GM19438 (cell line): ENCODE measurements around the gene DLX4.

Experiments used
- ATAC-seq: cut with Tn5 transposase; IDR thresholded peaks from one replicate; pipeline ENCODE4 v1.9.1; 2021; ENCODE audit warnings: low read depth; ENCODE audit not compliant: unreplicated experiment

DLX4 gene

GRCh38 chr17:49985310-49985990, 16.5 kb downstream of the DLX4 start:
- ATAC-seq = no peak

DNA sequence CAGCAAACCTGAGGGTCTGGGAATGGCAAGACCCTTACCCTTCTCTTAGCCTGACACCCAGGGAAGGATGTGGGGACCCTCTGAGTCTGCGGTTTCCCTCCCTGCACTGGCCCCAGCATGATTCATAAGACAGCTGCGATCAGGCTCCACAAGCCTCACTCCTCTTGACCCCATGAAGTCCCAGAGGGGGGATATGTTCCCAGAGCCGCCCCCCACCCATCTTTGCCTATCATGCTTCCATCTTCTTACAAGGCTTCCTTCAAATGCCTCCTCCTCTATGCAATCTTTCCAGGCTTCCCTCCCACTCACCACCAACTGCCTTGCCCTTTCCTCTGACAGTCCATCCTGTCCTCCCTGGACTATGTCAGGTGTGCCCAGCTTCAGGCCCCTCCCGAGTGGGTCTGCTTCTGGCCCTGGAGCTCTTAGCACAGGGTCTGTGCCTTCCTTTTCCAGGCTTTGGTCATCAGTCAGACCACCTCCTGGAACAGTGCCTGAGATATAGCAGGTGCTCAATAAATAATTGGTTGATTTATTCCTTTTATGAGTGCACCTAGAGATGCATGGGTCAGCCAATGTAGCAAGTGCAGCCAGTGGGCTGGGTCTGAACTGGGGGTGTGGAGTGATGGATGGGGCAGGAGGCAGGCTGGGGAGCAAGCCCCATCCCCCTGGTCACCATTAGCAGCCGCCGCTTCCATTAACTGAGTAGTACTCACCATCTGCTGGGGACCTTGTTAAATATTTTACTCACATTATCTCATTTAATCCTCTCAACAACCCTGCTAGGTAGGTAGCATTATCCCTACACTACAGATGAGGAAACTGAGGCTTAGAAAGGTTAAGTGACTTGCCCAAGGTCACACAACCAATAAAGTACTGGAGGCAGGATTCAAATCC, 17.7 kb downstream of the DLX4 start:
- no peak for ATAC-seq

DNA sequence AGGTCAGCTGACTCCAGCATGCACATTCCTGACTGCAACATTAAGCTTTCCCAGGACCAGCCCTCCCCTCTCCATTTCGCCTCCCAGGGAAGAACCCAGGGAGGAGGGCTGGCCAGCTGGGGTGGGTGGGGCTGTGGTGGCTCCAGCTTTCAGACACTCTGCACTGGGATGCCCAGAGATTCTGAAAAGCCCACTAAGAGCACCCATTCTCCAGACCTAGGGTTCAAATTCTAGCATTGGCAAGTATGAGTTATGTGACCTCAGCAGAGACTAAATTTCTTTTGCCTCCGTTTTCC, 18.2 kb downstream of the DLX4 start:
- ATAC-seq = no peak

DNA sequence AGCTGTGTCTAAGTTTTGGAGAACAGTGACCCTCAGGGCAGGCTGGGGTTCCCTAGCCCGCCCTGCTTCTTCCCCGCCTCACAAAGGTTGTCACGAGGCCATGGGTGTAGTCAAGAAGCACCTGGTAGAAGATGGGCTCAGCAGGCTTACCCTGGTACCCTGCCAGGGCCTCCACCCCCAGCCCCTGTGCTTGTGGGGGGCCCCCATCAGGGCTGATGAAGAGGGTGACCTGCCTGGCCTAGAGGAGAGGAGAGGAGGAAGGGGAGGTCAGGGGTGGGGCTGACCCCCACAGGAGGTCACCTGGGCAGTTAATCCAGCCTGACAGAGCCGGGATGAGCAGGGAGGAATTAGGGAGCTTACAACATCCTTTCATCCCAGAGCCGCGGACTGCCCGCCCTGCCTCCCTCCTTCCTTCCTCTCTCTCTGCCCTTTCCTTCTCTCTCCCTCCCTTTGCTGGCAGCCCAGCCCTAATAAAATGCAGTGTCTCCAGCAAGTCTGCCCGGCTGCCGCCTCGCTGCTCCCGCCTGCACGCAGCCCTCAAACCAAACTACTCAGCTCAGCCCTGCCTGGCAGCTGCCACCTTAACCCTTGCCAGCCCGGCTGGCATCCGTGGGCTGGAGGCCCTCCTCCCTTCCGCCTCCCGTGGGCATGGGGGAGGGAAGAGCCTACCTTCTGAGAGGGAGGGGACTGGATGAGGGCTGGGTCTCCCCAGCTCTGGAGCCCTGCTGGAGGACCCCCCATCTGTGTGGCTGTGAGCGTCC, 18.9 kb downstream of the DLX4 start:
- ATAC-seq = no peak

DNA sequence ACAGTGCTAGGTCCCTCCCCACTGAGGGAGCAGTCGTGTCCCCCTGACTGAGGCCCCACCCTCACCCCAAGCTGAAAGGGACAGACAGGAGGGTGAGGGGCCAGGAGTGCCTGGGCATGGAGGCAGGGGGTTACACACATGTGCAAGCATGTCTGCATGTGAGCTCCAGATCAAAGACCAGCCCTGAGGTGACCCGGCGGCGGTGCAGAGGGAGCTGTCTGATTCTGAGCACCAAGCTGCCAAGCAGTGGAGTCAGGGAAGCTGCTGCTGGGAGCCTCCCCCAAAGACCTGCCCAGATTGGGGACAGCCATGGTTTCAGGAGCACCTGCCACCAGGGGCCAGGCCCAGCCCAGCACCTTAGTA, 20.5 kb downstream of the DLX4 start:
- ATAC-seq = no peak

DNA sequence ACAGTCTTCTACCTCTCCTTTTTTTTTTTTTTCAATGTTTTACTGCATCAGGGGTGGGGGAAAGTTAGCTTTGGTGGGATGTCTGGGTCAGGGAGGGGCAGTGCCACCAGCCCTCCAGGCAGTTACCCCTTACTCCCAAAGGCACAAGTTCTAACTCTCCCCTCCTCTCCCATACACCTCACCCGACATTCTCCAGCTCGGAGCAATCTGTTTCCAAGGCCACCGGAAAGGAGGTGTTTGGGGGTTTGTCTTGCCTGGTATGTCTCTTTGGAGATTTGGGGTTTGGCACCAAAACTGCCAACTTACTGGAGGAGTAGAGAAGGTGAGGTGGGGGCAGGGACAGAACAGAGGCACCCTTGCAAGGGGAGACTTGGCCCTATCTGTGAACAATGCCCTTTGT, 21.3 kb downstream of the DLX4 start:
- ATAC-seq = no peak

DNA sequence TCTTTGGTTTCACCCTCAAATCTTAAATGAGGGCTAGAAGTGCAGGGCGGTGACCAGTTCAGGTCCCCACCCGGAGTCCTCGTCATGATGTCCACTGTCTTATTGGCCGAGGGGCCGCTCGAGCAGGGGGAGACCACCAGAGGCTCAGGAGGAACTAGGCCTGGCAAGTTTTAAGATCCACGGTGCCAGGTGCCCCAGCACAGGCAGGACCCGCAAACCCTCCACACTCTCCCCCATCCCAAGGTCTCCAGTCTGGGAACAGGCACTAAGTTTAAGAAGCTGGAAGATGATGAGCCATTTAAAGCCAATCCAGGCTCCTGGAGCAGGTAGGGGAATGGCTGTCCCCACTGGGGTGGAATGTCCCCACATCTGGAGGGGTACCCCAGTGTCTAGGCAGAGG, 21.9 kb downstream of the DLX4 start:
- no peak for ATAC-seq

GRCh38 chr17:49991409-49991808, 22.4 kb downstream of the DLX4 start:
- ATAC-seq = no peak

DNA sequence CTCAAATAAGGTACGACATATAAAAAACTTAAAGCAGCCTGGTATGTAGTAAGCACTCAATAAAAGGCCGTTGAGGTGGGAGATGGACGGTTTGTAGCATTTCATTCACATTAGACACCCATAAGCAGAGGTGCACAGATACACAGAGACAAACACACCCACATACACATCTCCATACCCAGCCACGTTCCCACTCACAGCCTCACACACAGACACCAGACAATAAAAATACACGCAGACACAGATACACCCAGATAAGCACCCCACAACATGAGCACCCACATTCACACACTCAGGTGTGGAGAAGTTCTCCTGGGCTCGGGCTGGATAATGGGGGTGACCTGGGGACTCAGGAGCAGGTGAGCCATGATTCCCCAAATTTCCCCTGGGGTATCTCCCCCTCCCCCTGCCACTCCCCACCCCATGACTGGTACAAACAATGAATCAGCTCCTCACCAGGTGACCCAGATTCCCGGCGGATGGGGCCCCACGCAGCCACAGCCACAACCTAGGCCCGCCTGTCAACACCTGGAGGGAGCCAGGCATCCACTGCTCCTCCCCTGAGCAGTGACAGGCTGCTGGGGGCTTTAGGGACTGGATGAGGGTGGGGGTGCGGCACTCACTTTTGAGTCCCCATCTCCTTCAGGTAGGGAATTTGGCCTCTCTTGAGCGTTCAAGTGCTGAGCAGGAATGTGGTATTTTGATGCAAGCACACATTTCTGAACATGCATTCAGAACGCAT, 23.4 kb downstream of the DLX4 start:
- ATAC-seq = no peak

DNA sequence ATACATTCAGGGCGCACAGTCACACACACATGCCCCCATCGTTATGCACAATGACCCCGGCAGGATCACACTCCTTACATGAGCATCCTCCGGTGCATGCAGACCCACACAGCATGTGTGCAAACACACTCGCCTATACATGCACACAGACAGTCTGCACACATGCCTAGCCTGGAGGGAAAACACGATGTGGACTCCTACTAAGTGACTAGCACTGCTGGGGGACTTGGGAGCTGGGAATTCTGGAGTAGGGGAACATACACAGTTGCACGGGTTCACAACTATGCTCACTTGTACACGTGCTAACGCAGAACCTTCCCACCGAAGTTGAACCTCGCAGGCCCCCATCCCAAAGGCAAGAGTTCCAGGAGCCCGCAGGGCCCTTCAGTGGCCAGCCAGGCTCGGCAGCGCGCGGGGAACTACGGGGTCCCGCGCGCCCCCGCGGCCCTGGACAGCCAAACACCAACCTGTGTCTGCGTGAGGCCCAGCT, 24.0 kb downstream of the DLX4 start:
- no peak for ATAC-seq

GRCh38 chr17:49993423-49994060, 24.6 kb downstream of the DLX4 start:
- no peak for ATAC-seq

- no peak for ATAC-seq
Measured at GRCh38 chr17:49994085-49995054, 25.4 kb downstream of the DLX4 start.

DNA sequence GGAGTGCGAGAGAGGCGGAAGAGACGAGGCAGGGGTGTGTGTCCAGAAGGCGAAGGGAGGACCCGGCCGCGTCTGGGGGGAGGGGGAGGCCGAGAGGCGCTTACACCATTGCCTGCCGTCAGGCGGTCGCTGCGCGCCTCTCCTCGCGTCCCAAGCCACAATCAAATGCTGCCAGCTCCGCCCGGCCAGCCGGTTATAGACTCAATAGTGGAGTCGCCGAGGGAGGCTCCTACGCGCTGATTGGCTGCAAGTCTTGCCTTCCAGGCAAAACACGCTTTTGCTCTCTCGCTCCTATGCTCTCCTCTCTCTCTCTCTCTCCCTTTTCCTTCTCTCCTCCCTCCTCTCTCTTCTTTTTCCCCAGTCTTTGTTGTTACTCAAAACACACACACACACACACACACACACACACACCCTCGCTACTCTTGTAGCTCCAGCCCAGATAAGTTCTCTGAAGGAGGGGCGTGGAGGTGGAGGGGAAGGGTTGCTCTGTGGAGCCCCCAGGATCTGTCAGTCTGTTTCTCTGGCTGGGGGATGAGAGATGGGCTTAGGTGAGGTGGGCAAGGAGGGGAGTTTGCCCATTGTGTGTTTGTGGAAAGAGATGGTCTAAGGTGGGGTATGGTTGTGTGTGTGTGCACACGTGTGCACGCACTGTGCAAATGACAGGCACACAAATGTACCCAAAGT, 26.2 kb downstream of the DLX4 start, which contains the start of gene DLX3:
TSS of gene DLX3 (minus strand) at position 170 of the 684 bp plus-strand sequence. CDS start 226 bp downstream, outside the sequence.
- no peak for ATAC-seq

GRCh38 chr17:49996121-49996494, 27.1 kb downstream of the DLX4 start:
- ATAC-seq = no peak

DNA sequence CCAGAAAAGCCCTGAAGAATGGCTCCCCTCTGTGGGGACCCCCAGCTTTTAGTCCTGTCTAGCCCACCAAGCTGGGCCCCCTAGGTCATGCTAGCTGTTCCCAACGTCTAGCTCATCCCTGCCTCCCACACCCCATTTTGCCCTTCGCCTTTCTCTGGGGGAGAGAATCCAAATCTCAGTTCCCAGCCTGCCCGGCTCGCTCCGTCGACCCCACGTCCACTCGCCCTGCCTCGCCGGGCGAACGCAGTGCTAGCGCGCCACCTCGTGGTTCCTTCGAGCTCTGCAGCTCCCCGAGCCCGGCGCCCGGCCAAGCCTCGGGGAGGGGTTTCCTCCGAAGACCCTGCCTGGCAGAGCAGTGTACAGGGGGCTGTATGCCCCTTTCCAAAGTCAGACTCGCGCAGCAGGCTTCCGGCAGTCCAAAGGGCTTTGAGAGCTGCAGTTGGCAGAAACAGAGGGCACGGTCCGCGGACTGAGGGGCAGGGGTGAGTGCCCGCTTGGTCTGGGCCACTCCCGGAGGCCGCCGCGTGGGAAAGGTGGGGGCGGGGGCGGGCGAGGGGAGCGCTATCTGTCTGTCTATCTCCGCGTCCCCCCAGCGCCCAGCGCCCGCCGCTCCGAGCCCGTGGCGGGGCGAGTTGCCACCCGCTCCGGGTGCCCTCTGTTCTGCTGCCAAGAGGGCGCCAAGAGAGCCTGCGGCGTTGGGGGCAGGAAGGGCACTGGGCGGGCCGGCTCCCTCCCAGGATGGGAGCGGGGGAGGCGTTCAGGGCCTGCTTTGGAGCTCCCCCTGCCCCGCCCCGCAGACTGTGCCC, 27.7 kb downstream of the DLX4 start:
- ATAC-seq = no peak

DNA sequence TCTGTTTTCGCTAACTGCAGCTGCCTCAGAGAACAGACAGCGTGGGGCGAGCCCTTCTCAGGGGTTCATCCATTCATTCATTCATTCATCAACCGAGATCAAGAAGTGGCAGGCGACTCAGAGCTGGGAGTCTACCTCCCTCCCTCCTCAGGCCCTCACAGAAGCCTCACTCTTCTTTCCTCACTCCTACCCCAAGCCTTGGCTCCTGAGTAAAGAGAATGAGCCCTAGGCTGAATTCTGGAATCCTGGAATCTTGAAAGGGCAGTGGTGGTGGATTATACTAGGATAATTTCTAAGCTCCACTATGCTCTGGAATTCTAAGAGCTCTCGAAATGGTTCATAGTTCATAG, 28.3 kb downstream of the DLX4 start:
- no peak for ATAC-seq

GRCh38 chr17:49997773-49998703, 29.0 kb downstream of the DLX4 start:
- ATAC-seq = peak; percentile 56
